ENCODE measurements around the gene GNG4. TPM values are rescaled to one million over a fixed set of nuclear protein-coding genes. Genes with fewer than 3 reads are reported as not detected.

The GNG4 gene
- total RNA-seq, 1 donor from 2014 or later = 3.8 TPM

DNA sequence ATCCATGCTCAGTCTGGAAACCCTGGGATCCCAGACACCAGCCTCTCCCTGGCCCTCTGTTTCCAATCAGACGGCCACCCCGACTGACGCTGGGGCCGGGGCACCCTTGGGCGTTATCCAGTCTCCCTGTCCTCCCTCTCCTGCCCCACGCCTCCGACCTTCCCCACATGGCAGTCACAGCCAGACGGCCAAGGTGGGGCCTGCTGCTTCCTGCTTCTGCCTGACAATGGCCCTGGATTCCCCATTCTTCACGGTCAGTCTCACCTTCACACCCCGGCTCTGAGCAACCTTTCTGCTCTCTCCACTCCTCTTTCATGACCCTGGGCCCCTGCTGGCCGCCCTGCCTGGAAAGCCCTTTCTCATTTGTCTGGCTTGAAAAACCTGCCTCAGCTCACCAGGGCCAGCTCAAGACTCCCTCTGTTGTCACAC is 6.6 kb downstream of the GNG4 start:
- Histone ChIP-seq H3K27me3 (ENCODE audit: insufficient read depth, low read length) (peaks cover 13% of the 10 kb centered on the region), H3K4me3 (ENCODE audit: insufficient read depth, low read depth, low read length) (no peak overlapping the region), H3K36me3 (ENCODE audit: insufficient read depth, low read length) (no peaks in the 10 kb centered on the region), H3K27ac (ENCODE audit: low read depth, low read length) (no peak overlapping the region), H3K79me2 (ENCODE audit: insufficient read depth, low read length) (no peaks in the 10 kb centered on the region), H3K9me3 (ENCODE audit: insufficient read depth, low read depth, low read length) (no peaks in the 10 kb centered on the region), H3K4me2 (ENCODE audit: low read length) (no peak overlapping the region), H4K20me1 (ENCODE audit: insufficient read depth, low read length) (no peaks in the 10 kb centered on the region), H2AFZ (ENCODE audit: low read depth, low read length) (no peak overlapping the region), H3K9ac (ENCODE audit: low read length) (no peak overlapping the region), H3K4me1 (ENCODE audit: insufficient read depth, low read length) (peaks cover 10% of the 10 kb centered on the region)
- no peak overlapping the region for H3K4me3 Mint-ChIP-seq (ENCODE audit: unreplicated experiment)
- no peak overlapping the region for H3K27ac Mint-ChIP-seq (ENCODE audit: unreplicated experiment)
- H3K9me3 Mint-ChIP-seq (ENCODE audit: unreplicated experiment) = no peaks in the 10 kb centered on the region
- DNase-seq (ENCODE audit: low read depth) (no peak), FAIRE-seq (no peak)
- peaks cover 2% of the 10 kb centered on the region for H3K36me3 Mint-ChIP-seq (ENCODE audit: low read depth, unreplicated experiment)
- H3K27me3 Mint-ChIP-seq (ENCODE audit: low read depth, unreplicated experiment) = peaks cover 36% of the 10 kb centered on the region
- H3K4me1 Mint-ChIP-seq (ENCODE audit: low read depth, unreplicated experiment) = peaks cover 17% of the 10 kb centered on the region
- TF ChIP-seq EZH2 (IDR thresholded peaks at IDR 0.05; ENCODE audit: insufficient read depth, low read length) = no peak
- TF ChIP-seq, protein P1, sequence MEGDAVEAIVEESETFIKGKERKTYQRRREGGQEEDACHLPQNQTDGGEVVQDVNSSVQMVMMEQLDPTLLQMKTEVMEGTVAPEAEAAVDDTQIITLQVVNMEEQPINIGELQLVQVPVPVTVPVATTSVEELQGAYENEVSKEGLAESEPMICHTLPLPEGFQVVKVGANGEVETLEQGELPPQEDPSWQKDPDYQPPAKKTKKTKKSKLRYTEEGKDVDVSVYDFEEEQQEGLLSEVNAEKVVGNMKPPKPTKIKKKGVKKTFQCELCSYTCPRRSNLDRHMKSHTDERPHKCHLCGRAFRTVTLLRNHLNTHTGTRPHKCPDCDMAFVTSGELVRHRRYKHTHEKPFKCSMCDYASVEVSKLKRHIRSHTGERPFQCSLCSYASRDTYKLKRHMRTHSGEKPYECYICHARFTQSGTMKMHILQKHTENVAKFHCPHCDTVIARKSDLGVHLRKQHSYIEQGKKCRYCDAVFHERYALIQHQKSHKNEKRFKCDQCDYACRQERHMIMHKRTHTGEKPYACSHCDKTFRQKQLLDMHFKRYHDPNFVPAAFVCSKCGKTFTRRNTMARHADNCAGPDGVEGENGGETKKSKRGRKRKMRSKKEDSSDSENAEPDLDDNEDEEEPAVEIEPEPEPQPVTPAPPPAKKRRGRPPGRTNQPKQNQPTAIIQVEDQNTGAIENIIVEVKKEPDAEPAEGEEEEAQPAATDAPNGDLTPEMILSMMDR (IDR thresholded peaks at IDR 0.05; ENCODE audit: insufficient read depth, low read depth, low read length) = no peak

DNA sequence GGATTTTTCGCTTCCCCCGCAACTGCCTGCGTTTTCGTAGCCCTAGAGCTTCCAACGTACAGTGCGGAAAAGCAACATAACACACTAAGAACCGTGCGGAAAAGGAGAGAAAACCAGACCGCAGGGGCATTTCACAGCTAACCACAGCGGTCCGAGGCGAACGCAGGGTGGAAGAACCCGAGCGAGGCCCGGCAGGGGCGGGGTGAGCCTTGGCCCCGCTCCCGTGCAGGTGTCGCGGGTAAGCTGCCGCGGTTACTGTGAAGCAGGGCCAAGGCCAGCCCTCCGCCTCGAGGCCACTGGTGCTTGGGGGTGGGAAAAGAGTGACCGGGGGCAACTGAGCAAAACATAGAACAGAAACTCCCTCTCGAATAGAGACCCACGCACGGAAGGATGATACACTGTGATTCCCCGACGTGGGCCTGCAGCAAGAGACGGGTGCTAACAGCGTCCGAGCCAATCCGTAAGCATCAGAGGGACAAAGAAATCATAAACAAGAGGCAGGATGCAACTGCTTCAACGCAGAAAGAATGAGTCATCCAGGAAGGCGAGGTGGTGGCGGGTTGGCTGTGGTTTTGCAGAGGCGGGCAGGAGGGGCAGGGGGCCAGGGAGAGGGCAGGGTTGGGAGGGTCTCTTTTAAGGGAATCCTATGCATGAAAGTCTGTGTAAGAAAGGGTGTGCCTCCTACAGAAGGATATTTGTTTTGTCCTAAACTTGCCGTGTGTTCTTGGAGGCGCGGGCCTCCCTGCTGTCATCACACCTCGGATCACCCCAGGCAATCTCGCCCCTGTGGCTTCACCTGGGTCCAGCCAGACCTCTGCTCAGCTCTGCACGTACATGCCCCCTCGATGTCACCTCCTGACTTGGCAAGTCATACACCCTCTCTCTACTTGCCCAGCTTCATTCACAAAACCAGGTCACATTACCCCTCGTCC is 7.3 kb downstream of the GNG4 start:
- H3K4me3 Mint-ChIP-seq (ENCODE audit: unreplicated experiment) = peak overlapping the region; percentile 51
- H3K9me3 ChIP-seq (ENCODE audit: insufficient read depth, low read depth, low read length) = no peaks in the 10 kb centered on the region
- peaks cover 9% of the 10 kb centered on the region for H3K27me3 ChIP-seq (ENCODE audit: insufficient read depth, low read length)
- H3K36me3 Mint-ChIP-seq (ENCODE audit: low read depth, unreplicated experiment) = peaks cover 2% of the 10 kb centered on the region
- no peak overlapping the region for H3K27ac ChIP-seq (ENCODE audit: low read depth, low read length)
- no peaks in the 10 kb centered on the region for H3K36me3 ChIP-seq (ENCODE audit: insufficient read depth, low read length)
- no peaks in the 10 kb centered on the region for H4K20me1 ChIP-seq (ENCODE audit: insufficient read depth, low read length)
- H2AFZ ChIP-seq (ENCODE audit: low read depth, low read length) = peak overlapping the region; percentile 60
- no peaks in the 10 kb centered on the region for H3K79me2 ChIP-seq (ENCODE audit: insufficient read depth, low read length)
- H3K9ac ChIP-seq (ENCODE audit: low read length) = peak overlapping the region; percentile 35
- peaks cover 10% of the 10 kb centered on the region for H3K4me1 ChIP-seq (ENCODE audit: insufficient read depth, low read length)
- H3K4me3 ChIP-seq (ENCODE audit: insufficient read depth, low read depth, low read length) = peak overlapping the region; percentile 28
- DNase-seq (ENCODE audit: low read depth) = peak; percentile 68
- H3K27ac Mint-ChIP-seq (ENCODE audit: unreplicated experiment) = peak overlapping the region; percentile 78
- H3K4me1 Mint-ChIP-seq (ENCODE audit: low read depth, unreplicated experiment) = peaks cover 17% of the 10 kb centered on the region
- no peaks in the 10 kb centered on the region for H3K9me3 Mint-ChIP-seq (ENCODE audit: unreplicated experiment)
- FAIRE-seq = no peak
- H3K27me3 Mint-ChIP-seq (ENCODE audit: low read depth, unreplicated experiment) = peaks cover 29% of the 10 kb centered on the region
- H3K4me2 ChIP-seq (ENCODE audit: low read length) = peak overlapping the region; percentile 66
- no peak for TF ChIP-seq EZH2 (IDR thresholded peaks at IDR 0.05; ENCODE audit: insufficient read depth, low read length)
- TF ChIP-seq, protein P1 (IDR thresholded peaks at IDR 0.05; ENCODE audit: insufficient read depth, low read depth, low read length) = no peak

DNA sequence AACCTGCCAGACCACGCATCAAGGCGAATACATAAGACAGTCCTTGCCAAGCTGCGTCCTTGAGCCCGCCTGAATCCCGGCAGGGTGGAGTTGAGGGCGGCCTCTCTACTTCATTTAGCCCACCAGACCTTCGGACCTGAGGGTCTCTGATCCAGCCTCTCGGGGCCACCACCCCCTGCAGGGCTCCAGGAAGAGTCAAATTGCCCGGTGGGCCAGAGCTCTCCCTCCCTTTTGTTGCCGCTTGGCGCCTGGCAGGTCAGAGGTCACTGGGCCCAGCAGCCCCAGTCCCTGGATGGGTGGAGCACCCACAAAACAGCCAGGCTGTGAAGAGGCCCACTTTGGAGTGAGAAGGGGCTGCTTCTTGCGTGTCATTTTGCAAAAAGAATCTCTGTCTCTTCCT is 9.0 kb downstream of the GNG4 start:
- peaks cover 17% of the 10 kb centered on the region for H3K4me1 Mint-ChIP-seq (ENCODE audit: low read depth, unreplicated experiment)
- TF ChIP-seq, protein P1 (IDR thresholded peaks at IDR 0.05; ENCODE audit: insufficient read depth, low read depth, low read length) = no peak
- TF ChIP-seq EZH2 (IDR thresholded peaks at IDR 0.05; ENCODE audit: insufficient read depth, low read length) = no peak
- Histone ChIP-seq H3K4me3 (ENCODE audit: insufficient read depth, low read depth, low read length) (no peak overlapping the region), H3K4me2 (ENCODE audit: low read length) (no peak overlapping the region), H4K20me1 (ENCODE audit: insufficient read depth, low read length) (no peaks in the 10 kb centered on the region), H3K9ac (ENCODE audit: low read length) (no peak overlapping the region), H3K4me1 (ENCODE audit: insufficient read depth, low read length) (peaks cover 10% of the 10 kb centered on the region), H3K79me2 (ENCODE audit: insufficient read depth, low read length) (no peaks in the 10 kb centered on the region), H3K27me3 (ENCODE audit: insufficient read depth, low read length) (no peaks in the 10 kb centered on the region), H2AFZ (ENCODE audit: low read depth, low read length) (no peak overlapping the region), H3K27ac (ENCODE audit: low read depth, low read length) (no peak overlapping the region), H3K36me3 (ENCODE audit: insufficient read depth, low read length) (no peaks in the 10 kb centered on the region), H3K9me3 (ENCODE audit: insufficient read depth, low read depth, low read length) (no peaks in the 10 kb centered on the region)
- H3K4me3 Mint-ChIP-seq (ENCODE audit: unreplicated experiment) = no peak overlapping the region
- peaks cover 15% of the 10 kb centered on the region for H3K27me3 Mint-ChIP-seq (ENCODE audit: low read depth, unreplicated experiment)
- H3K9me3 Mint-ChIP-seq (ENCODE audit: unreplicated experiment) = no peaks in the 10 kb centered on the region
- H3K36me3 Mint-ChIP-seq (ENCODE audit: low read depth, unreplicated experiment) = peaks cover 2% of the 10 kb centered on the region
- FAIRE-seq (no peak), DNase-seq (ENCODE audit: low read depth) (no peak)
- no peak overlapping the region for H3K27ac Mint-ChIP-seq (ENCODE audit: unreplicated experiment)

All from astrocyte (in vitro differentiated cells and primary cell).